ENCODE data around the gene SLC30A3.

Gene SLC30A3

GRCh38 chr2:27206346-27206745 lies 56.5 kb downstream of the SLC30A3 start:
- no peaks in the 10 kb centered on the region for H3K9me3 ChIP-seq (ENCODE audit: control insufficient read depth, low read length)
- H3K27me3 ChIP-seq (ENCODE audit: control insufficient read depth, insufficient read depth, low read length, poor library complexity, severe bottlenecking) = no peaks in the 10 kb centered on the region
- H3K4me3 ChIP-seq (ENCODE audit: insufficient read depth, low read depth, low read length) = no peak overlapping the region
- H3K36me3 ChIP-seq (ENCODE audit: control insufficient read depth, insufficient read depth, low read length) = peaks cover 51% of the 10 kb centered on the region
- peaks cover 5% of the 10 kb centered on the region for H3K4me1 ChIP-seq (ENCODE audit: control insufficient read depth, insufficient read depth, low read length)
- WGBS, 2 experiments = 95 to 97% methylated on average over 6 of the region's 6 CpGs
- no peak overlapping the region for H3K27ac ChIP-seq (ENCODE audit: insufficient read depth, low read depth, low read length, poor library complexity, severe bottlenecking)

- no peaks in the 10 kb centered on the region for H3K9me3 ChIP-seq (ENCODE audit: control insufficient read depth, low read length)
- peaks cover 5% of the 10 kb centered on the region for H3K4me1 ChIP-seq (ENCODE audit: control insufficient read depth, insufficient read depth, low read length)
- no peaks in the 10 kb centered on the region for H3K27me3 ChIP-seq (ENCODE audit: control insufficient read depth, insufficient read depth, low read length, poor library complexity, severe bottlenecking)
- no peak overlapping the region for H3K4me3 ChIP-seq (ENCODE audit: insufficient read depth, low read depth, low read length)
- 92 to 95% methylated on average over 8 of the region's 8 CpGs for WGBS, 2 experiments
- H3K27ac ChIP-seq (ENCODE audit: insufficient read depth, low read depth, low read length, poor library complexity, severe bottlenecking) = no peak overlapping the region
- peaks cover 51% of the 10 kb centered on the region for H3K36me3 ChIP-seq (ENCODE audit: control insufficient read depth, insufficient read depth, low read length)
Observed at GRCh38 chr2:27205206-27205605, 57.6 kb downstream of the SLC30A3 start.

- WGBS, 2 experiments = 95% methylated on average over 8 of the region's 8 CpGs
- Histone ChIP-seq H3K9me3 (ENCODE audit: control insufficient read depth, low read length) (no peaks in the 10 kb centered on the region), H3K4me1 (ENCODE audit: control insufficient read depth, insufficient read depth, low read length) (peaks cover 5% of the 10 kb centered on the region), H3K36me3 (ENCODE audit: control insufficient read depth, insufficient read depth, low read length) (peaks cover 51% of the 10 kb centered on the region), H3K27ac (ENCODE audit: insufficient read depth, low read depth, low read length, poor library complexity, severe bottlenecking) (no peak overlapping the region), H3K4me3 (ENCODE audit: insufficient read depth, low read depth, low read length) (no peak overlapping the region), H3K27me3 (ENCODE audit: control insufficient read depth, insufficient read depth, low read length, poor library complexity, severe bottlenecking) (no peaks in the 10 kb centered on the region)
Observed at GRCh38 chr2:27204566-27204965, 58.3 kb downstream of the SLC30A3 start.

GRCh38 chr2:27203741-27204140 lies 59.1 kb downstream of the SLC30A3 start:
- peaks cover 51% of the 10 kb centered on the region for H3K36me3 ChIP-seq (ENCODE audit: control insufficient read depth, insufficient read depth, low read length)
- H3K27ac ChIP-seq (ENCODE audit: insufficient read depth, low read depth, low read length, poor library complexity, severe bottlenecking) = no peak overlapping the region
- no peaks in the 10 kb centered on the region for H3K27me3 ChIP-seq (ENCODE audit: control insufficient read depth, insufficient read depth, low read length, poor library complexity, severe bottlenecking)
- no peaks in the 10 kb centered on the region for H3K9me3 ChIP-seq (ENCODE audit: control insufficient read depth, low read length)
- peaks cover 5% of the 10 kb centered on the region for H3K4me1 ChIP-seq (ENCODE audit: control insufficient read depth, insufficient read depth, low read length)
- no peak overlapping the region for H3K4me3 ChIP-seq (ENCODE audit: insufficient read depth, low read depth, low read length)
- WGBS, 2 experiments = 95% methylated on average over 9 of the region's 9 CpGs
